ENCODE measurements around the gene CCNT1. TPM values are rescaled to one million over a fixed set of nuclear protein-coding genes. Genes with fewer than 3 reads are reported as not detected.

Gene CCNT1
- total RNA-seq, 2 donors from 2014 or later = 20.3 to 53.7 TPM

- Histone ChIP-seq H3K36me3 (peaks cover 3% of the 10 kb centered on the region), H3K9me3 (no peaks in the 10 kb centered on the region), H3K27ac (peak overlapping the region; percentile 81 to 97), H3K4me3 (peak overlapping the region; percentile 85), H3K4me1 (ENCODE audit: control insufficient read depth in 1 of 2, low read depth in 2 of 2) (peaks cover 34 to 45% of the 10 kb centered on the region in 2 donors), H3K27me3 (replicated peaks; ENCODE audit: insufficient read depth) (no peaks in the 10 kb centered on the region)
- ATAC-seq (ENCODE audit: insufficient number of reproducible peaks, low FRiP score, low read depth) (no peak), DNase-seq (ENCODE audit: low spot score) (no peak)
- TF ChIP-seq CTCF (IDR thresholded peaks at IDR 0.05) = no peak
Observed at GRCh38 chr12:48681399-48681709, 35.2 kb downstream of the CCNT1 start.

- Histone ChIP-seq H3K36me3 (peaks cover 6% of the 10 kb centered on the region), H3K4me3 (peak overlapping the region; percentile 85), H3K27me3 (replicated peaks; ENCODE audit: insufficient read depth) (no peaks in the 10 kb centered on the region), H3K27ac (no peak overlapping the region), H3K9me3 (no peaks in the 10 kb centered on the region), H3K4me1 (ENCODE audit: control insufficient read depth in 1 of 2, low read depth in 2 of 2) (peaks cover 35 to 47% of the 10 kb centered on the region in 2 donors)
- no peak for DNase-seq (ENCODE audit: low spot score)
- TF ChIP-seq CTCF (IDR thresholded peaks at IDR 0.05) = no peak
- no peak for ATAC-seq (ENCODE audit: insufficient number of reproducible peaks, low FRiP score, low read depth)
Observed at GRCh38 chr12:48680861-48681260, 35.6 kb downstream of the CCNT1 start.

GRCh38 chr12:48678551-48679185, 37.8 kb downstream of the CCNT1 start:
- ATAC-seq (ENCODE audit: insufficient number of reproducible peaks, low FRiP score, low read depth) (no peak), DNase-seq (ENCODE audit: low spot score) (no peak)
- Histone ChIP-seq H3K27ac (no peak overlapping the region), H3K4me1 (ENCODE audit: control insufficient read depth in 1 of 2, low read depth in 2 of 2) (peaks cover 35 to 51% of the 10 kb centered on the region in 2 donors), H3K9me3 (no peaks in the 10 kb centered on the region), H3K27me3 (replicated peaks; ENCODE audit: insufficient read depth) (no peaks in the 10 kb centered on the region), H3K36me3 (peaks cover 6% of the 10 kb centered on the region), H3K4me3 (no peak overlapping the region)
- TF ChIP-seq CTCF (IDR thresholded peaks at IDR 0.05) = no peak

- peaks cover 2 to 16% of the 10 kb centered on the region in 2 donors for H3K4me1 ChIP-seq (ENCODE audit: control insufficient read depth in 1 of 2, low read depth in 2 of 2)
- H3K36me3 ChIP-seq = peaks cover 52% of the 10 kb centered on the region
- no peak for TF ChIP-seq CTCF (IDR thresholded peaks at IDR 0.05)
- no peak overlapping the region for H3K27ac ChIP-seq
- DNase-seq (ENCODE audit: low spot score) (no peak), ATAC-seq (ENCODE audit: insufficient number of reproducible peaks, low FRiP score, low read depth) (no peak)
- H3K9me3 ChIP-seq = no peaks in the 10 kb centered on the region
- no peak overlapping the region for H3K4me3 ChIP-seq
- no peaks in the 10 kb centered on the region for H3K27me3 ChIP-seq (replicated peaks; ENCODE audit: insufficient read depth)
Observed at GRCh38 chr12:48671231-48671856, 45.2 kb downstream of the CCNT1 start.

- no peak for DNase-seq (ENCODE audit: low spot score)
- Histone ChIP-seq H3K36me3 (peaks cover 61% of the 10 kb centered on the region), H3K27ac (no peak overlapping the region), H3K27me3 (replicated peaks; ENCODE audit: insufficient read depth) (no peaks in the 10 kb centered on the region), H3K4me1 (ENCODE audit: control insufficient read depth in 1 of 2, low read depth in 2 of 2) (peaks cover 0 to 10% of the 10 kb centered on the region in 2 donors), H3K9me3 (no peaks in the 10 kb centered on the region), H3K4me3 (no peak overlapping the region)
- TF ChIP-seq CTCF (IDR thresholded peaks at IDR 0.05) = no peak
- ATAC-seq (ENCODE audit: insufficient number of reproducible peaks, low FRiP score, low read depth) = no peak
Observed at GRCh38 chr12:48668996-48669395, 47.5 kb downstream of the CCNT1 start.

Measured in thoracic aorta (tissue), 2 donors.